Measurements from ENCODE around the gene PSKH1.

Gene PSKH1

GRCh38 chr16:67930191-67930590 is 37.1 kb downstream of the PSKH1 start:
- no peak for DNase-seq (ENCODE audit: low read depth)
- TF ChIP-seq CTCF (IDR thresholded peaks at IDR 0.05; ENCODE audit: low read length, missing control alignments): no peak
- H3K4me3 ChIP-seq (replicated peaks; ENCODE audit: low read depth, low read length): no peak overlapping the region

GRCh38 chr16:67930678-67931211 is 37.7 kb downstream of the PSKH1 start:
- no peak for TF ChIP-seq CTCF (IDR thresholded peaks at IDR 0.05; ENCODE audit: low read length, missing control alignments)
- no peak overlapping the region for H3K4me3 ChIP-seq (replicated peaks; ENCODE audit: low read depth, low read length)

GRCh38 chr16:67931712-67932461 is 38.8 kb downstream of the PSKH1 start, which contains the start of gene CTRL:
Gene CTRL, minus strand, starts transcription at chr16:67931862. Its CDS starts 10 bp downstream, at chr16:67931852.
- DNase-seq (ENCODE audit: low read depth): no peak
- H3K4me3 ChIP-seq (replicated peaks; ENCODE audit: low read depth, low read length): no peak within 1 kb of the TSS
- peak; percentile 13 for TF ChIP-seq CTCF (IDR thresholded peaks at IDR 0.05; ENCODE audit: low read length, missing control alignments)

More at GRCh38 chr16:67930678-67931211, 37.7 kb downstream of the PSKH1 start:
- no peak for DNase-seq (ENCODE audit: low read depth)

GRCh38 chr16:67932462-67932840 is 39.4 kb downstream of the PSKH1 start:
- DNase-seq (ENCODE audit: low read depth): no peak
- no peak overlapping the region for H3K4me3 ChIP-seq (replicated peaks; ENCODE audit: low read depth, low read length)
- no peak for TF ChIP-seq CTCF (IDR thresholded peaks at IDR 0.05; ENCODE audit: low read length, missing control alignments)

DNA sequence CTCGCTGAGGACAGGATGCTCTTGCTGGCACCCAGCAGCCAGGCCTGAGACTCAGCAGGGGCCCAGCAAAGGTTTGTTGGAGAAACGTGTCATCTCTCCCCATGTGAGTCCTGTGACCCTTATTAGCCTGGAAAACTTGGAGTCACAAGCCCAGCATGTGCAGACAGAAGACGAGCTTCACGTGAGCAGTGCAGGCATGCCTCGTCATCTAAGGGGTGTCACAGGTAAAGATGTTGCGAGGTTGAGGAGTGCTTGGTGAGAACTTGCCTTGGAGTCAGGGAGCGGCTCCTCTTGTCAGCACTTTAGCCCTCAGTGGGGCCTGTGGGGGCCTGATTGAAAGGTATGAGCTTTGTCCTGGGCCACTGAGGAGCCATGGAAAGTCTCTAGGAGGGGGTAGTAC is 40.8 kb downstream of the PSKH1 start:
- no peak for DNase-seq (ENCODE audit: low read depth)
- no peak for TF ChIP-seq CTCF (IDR thresholded peaks at IDR 0.05; ENCODE audit: low read length, missing control alignments)
- H3K4me3 ChIP-seq (replicated peaks; ENCODE audit: low read depth, low read length): no peak overlapping the region

GRCh38 chr16:67934306-67935100 is 41.4 kb downstream of the PSKH1 start:
- DNase-seq (ENCODE audit: low read depth): no peak
- H3K4me3 ChIP-seq (replicated peaks; ENCODE audit: low read depth, low read length): peak overlapping the region; percentile 95
- no peak for TF ChIP-seq CTCF (IDR thresholded peaks at IDR 0.05; ENCODE audit: low read length, missing control alignments)

All from fibroblast of pulmonary artery (primary cell).